Activated T-helper 1 cell treated with Interleukin-2 at 50 U/mL for 16 hours (primary cell): Measurements from ENCODE around the gene PTPRQ.
"Not testable (repeated sequence)": the region's sequence is repeated elsewhere in the genome, so short reads cannot be mapped to it uniquely, and the experiment has no call there.

Source experiments
- DNase-seq: peaks from one replicate; pipeline ENCODE4 v3.0.0-alpha.2; 2020; ENCODE audit warnings: low read depth

PTPRQ gene

GRCh38 chr12:80443974-80444666, at the start of gene PTPRQ:
PTPRQ (plus strand) TSS chr12:80444235; CDS start chr12:80444346, 111 bp downstream.
- no peak for DNase-seq

- no peak for DNase-seq
Measured at GRCh38 chr12:80400571-80400991, 43.5 kb upstream of the PTPRQ start.

GRCh38 chr12:80401191-80401590, 42.8 kb upstream of the PTPRQ start:
- DNase-seq: no peak

GRCh38 chr12:80404629-80405028, 39.4 kb upstream of the PTPRQ start:
- no peak for DNase-seq

- no peak for DNase-seq
Measured at GRCh38 chr12:80406253-80406652, 37.8 kb upstream of the PTPRQ start.

GRCh38 chr12:80411787-80412186, 32.2 kb upstream of the PTPRQ start:
- no peak for DNase-seq

- no peak for DNase-seq
Measured at GRCh38 chr12:80412343-80412953, 31.6 kb upstream of the PTPRQ start.

- DNase-seq: no peak
Measured at GRCh38 chr12:80413462-80413861, 30.6 kb upstream of the PTPRQ start.

GRCh38 chr12:80415466-80415865, 28.6 kb upstream of the PTPRQ start:
- DNase-seq: no peak

GRCh38 chr12:80419644-80420043, 24.4 kb upstream of the PTPRQ start:
- DNase-seq: no peak

GRCh38 chr12:80420075-80420474, 24.0 kb upstream of the PTPRQ start:
- DNase-seq: no peak

- DNase-seq: no peak
Measured at GRCh38 chr12:80422550-80422949, 21.5 kb upstream of the PTPRQ start.

GRCh38 chr12:80432061-80432460, 12.0 kb upstream of the PTPRQ start:
- no peak for DNase-seq

- no peak for DNase-seq
Measured at GRCh38 chr12:80441921-80442320, 2.1 kb upstream of the PTPRQ start.

GRCh38 chr12:80442426-80443222, 1.4 kb upstream of the PTPRQ start:
- no peak for DNase-seq

GRCh38 chr12:80445083-80445793, 1.2 kb downstream of the PTPRQ start:
- no peak for DNase-seq

GRCh38 chr12:80456513-80456912, 12.5 kb downstream of the PTPRQ start:
- no peak for DNase-seq

- no peak for DNase-seq
Measured at GRCh38 chr12:80460972-80461371, 16.9 kb downstream of the PTPRQ start.

- not testable (repeated sequence) for DNase-seq
Measured at GRCh38 chr12:80461851-80462250, 17.8 kb downstream of the PTPRQ start.

- DNase-seq: no peak
Measured at GRCh38 chr12:80469681-80470080, 25.6 kb downstream of the PTPRQ start.

- DNase-seq: no peak
Measured at GRCh38 chr12:80470403-80470802, 26.4 kb downstream of the PTPRQ start.

- no peak for DNase-seq
Measured at GRCh38 chr12:80472236-80472635, 28.2 kb downstream of the PTPRQ start.
